Fibroblast of mammary gland (primary cell): Measurements from ENCODE around the gene GSC2.

ENCODE experiments used
- DNase-seq: peaks from one replicate; pipeline ENCODE4 v3.0.0-alpha.2; 2010; ENCODE audit warnings: low read depth
- H3K4me3 ChIP-seq: 2 replicates; pipeline ENCODE4 v1.5.1; 2011; ENCODE audit warnings: low read depth, mild to moderate bottlenecking, low read length, moderate library complexity; ENCODE audit not compliant: control insufficient read depth
- CTCF ChIP-seq: conservative IDR thresholded peaks from 2 replicates; pipeline ENCODE4 v1.5.1; 2011; ENCODE audit warnings: low read depth, low read length, inconsistent platforms; ENCODE audit not compliant: control insufficient read depth, insufficient read depth

GSC2 gene

GRCh38 chr22:19136915-19137314 is 13.2 kb downstream of the GSC2 start:
- no peak for DNase-seq
- no peak overlapping the region for H3K4me3 ChIP-seq
- TF ChIP-seq CTCF: no peak

GRCh38 chr22:19134874-19135273 is 15.2 kb downstream of the GSC2 start:
- no peak for DNase-seq
- H3K4me3 ChIP-seq: no peak overlapping the region
- TF ChIP-seq CTCF: no peak

- no peak for DNase-seq
- TF ChIP-seq CTCF: no peak
- H3K4me3 ChIP-seq: no peak overlapping the region
These were observed 15.8 kb downstream of the GSC2 start for GRCh38 chr22:19134176-19134831.

- no peak for TF ChIP-seq CTCF
- DNase-seq: no peak
- no peak overlapping the region for H3K4me3 ChIP-seq
These were observed 16.5 kb downstream of the GSC2 start for GRCh38 chr22:19133561-19133960.

DNA sequence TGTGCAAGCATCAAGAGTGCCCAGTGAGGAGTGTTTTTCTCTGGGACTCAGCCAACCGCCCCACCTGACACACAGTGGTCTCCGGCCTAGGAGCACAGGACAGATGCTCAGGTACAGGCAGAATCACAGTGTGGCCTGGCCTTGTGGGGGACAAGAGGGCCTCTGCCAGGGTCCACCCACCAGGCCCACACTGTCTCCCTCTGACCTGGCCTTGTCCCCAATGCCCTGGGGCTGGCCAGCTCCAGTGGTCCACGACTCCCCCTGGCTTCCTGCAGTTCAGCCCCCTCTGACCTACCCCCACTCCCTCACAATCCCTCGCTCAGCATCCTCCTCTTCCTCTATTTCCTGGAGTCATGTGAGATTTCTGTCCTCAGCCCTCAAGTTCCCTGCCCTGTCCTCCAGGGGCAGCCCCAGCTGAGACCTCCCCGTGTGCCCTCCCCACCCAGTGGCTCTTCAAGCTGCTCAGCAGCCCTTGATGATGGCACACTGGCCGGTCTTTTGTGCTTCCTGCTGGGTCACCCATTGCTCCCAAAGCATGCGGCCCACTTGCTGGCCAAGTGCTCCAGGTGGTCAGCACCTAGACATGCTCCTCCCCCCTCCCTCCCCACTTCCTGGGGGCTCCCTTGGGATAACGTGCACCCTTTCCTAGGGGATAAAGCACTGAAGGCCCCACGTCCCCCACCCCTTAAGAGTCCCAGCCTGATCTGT is 17.2 kb downstream of the GSC2 start:
- no peak for TF ChIP-seq CTCF

GRCh38 chr22:19132153-19132552 is 17.9 kb downstream of the GSC2 start:
- no peak for TF ChIP-seq CTCF
- no peak for DNase-seq
- H3K4me3 ChIP-seq: no peak overlapping the region

More for the DNA sequence above, 17.2 kb downstream of the GSC2 start:
- no peak for DNase-seq
- H3K4me3 ChIP-seq: no peak overlapping the region
